Hematopoietic multipotent progenitor cell treated with erythropoietin and hydrocortisone succinate and interleukin-3 and kit ligand, for 4 days (in vitro differentiated cells): ENCODE data around the gene HDDC3.

Experiments used
- DNase-seq: peaks from one replicate; pipeline ENCODE4 v3.0.0-alpha.2; 2015

Gene HDDC3

DNA sequence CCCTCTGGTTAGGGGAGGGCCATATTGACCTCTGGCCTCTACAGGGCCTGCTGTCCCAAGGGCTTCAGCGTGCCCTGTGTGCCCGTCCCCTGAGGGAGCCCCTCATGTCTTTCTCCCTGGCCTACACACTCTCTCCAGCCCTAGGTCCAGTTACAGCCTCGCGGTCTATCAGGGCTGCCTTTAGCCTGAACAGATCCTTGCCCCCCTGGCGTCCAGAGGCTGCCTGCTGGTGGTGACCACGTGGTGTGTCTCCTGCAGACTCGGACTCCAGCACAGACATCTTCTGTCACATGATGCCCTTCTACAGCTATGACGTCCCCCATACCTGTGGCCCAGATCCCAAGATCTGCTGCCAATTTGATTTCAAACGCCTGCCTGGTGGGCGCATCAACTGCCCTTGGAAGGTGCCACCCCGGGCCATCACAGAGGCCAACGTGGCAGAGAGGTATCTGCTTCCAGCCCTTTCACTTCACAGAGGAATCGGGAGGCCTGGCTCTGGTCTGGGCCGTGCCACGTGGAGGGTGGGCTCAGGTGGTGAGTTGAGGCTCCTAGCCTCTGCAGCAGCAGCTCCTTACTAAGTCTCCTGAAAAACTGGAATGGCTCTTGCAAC is 25.2 kb downstream of the HDDC3 start:
- no peak for DNase-seq

DNA sequence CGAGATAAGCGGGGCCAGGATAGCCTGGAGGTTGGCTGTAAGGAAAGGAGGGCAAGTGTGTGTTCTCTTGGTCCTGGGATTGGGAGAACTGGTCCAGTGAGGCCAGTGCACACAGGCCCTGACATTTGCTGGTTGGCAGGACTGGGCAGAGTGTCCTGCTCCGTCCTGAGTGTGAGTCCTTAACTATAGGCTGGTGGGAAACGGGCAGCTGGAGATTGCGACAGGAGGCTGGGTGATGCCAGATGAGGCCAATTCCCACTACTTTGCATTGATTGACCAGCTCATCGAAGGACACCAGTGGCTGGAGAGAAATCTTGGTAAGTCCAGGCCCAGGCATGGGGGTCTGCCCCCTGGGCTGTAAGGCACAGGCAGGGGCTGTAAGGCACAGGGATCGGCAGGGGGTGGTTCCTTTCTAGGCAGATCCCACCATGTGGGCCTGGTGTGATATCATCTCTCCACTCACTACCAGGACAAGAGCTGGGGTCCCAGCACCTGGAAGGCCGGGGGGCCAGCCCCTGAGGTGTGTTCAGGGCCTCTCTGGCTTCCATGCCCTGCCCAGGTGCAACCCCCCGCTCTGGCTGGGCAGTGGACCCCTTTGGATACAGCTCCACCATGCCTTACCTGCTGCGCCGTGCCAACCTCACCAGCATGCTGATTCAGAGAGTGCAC is 26.0 kb downstream of the HDDC3 start:
- no peak for DNase-seq

DNA sequence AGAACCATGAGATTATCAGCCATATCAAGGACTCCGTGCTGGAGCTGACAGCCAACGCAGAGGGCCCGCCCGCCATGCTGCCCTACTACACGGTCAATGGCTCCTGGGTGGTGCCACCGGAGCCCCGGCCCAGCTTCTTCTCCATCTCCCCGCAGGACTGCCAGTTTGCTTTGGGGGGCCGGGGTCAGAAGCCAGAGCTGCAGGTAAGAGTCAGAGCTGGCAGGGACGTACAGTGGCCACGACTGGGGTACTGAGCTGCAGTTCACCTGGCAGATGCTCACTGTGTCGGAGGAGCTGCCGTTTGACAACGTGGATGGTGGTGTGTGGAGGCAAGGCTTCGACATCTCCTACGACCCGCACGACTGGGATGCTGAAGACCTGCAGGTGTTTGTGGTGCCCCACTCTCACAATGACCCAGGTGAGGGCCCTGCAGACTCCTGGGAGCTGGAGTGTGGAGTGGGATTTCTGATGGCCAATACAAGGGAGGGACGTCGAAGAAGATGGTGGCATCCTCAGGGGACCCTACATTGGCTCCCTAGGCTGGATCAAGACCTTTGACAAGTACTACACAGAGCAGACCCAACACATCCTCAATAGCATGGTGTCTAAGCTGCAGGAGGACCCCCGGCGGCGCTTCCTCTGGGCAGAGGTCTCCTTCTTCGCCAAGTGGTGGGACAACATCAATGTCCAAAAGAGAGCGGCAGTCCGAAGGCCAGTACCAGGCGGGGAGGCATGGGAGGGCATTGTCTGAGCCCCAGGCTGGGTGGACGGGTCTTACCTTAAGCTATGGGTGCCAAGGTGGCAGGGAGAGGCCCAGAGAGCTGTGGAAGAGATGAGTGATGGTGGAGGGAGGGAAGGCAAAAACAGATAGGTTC is 26.8 kb downstream of the HDDC3 start:
- no peak for DNase-seq

DNA sequence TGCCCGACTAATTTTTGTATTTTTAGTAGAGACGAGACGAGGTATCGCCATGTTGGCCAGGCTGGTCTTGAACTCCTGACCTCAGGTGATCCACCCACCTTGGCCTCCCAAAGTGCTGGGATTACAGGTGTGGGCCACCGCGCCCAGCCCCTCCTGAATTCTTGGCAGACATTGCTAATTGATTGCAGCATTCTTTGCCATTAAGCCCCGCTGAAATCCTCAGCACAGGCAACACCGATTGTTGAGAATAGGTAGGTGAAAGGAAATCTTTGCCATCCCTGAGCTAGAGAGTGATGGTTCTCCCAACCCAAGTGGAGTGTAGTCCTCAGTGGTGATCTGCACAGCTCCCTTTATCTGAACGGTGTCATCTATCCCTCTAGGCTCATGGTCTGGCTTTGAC is 27.6 kb downstream of the HDDC3 start:
- no peak for DNase-seq

DNA sequence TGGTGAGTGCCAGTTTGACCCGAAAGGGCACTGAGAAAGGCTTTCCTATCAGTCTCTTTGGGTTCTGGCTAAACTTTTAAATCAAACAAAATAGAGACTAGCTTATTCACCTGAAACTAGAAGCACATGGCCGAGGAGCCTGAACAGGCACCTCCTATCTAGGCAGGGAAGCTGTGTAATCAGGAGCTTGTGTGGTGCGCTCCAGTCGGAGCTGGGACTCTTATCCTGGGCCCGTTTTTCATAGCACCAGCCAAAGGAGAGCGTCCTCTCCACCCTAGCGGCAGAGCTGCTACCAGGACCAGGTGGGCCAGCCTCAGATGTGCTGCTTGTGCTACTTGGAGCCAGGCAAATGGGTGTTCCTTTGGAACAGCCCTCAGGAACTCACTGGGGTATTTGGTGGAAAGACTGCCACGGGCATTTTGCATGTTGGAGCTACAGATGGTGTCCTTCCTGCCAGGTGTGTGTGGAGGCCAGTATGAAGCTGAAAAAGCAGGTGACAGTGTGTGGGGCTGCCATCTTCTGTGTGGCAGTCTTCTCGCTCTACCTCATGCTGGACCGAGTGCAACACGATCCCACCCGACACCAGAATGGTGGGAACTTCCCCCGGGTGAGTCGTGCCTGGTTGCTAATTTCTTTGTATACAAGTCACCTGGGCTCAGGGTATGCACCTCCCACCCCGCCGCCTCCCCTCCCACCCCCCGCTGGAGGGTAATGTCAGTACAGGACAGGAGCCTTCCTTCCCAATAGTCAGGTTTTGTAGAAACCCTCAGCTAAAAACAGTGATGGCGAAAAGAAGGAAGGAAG is 28.4 kb downstream of the HDDC3 start:
- peak; percentile 72 for DNase-seq

DNA sequence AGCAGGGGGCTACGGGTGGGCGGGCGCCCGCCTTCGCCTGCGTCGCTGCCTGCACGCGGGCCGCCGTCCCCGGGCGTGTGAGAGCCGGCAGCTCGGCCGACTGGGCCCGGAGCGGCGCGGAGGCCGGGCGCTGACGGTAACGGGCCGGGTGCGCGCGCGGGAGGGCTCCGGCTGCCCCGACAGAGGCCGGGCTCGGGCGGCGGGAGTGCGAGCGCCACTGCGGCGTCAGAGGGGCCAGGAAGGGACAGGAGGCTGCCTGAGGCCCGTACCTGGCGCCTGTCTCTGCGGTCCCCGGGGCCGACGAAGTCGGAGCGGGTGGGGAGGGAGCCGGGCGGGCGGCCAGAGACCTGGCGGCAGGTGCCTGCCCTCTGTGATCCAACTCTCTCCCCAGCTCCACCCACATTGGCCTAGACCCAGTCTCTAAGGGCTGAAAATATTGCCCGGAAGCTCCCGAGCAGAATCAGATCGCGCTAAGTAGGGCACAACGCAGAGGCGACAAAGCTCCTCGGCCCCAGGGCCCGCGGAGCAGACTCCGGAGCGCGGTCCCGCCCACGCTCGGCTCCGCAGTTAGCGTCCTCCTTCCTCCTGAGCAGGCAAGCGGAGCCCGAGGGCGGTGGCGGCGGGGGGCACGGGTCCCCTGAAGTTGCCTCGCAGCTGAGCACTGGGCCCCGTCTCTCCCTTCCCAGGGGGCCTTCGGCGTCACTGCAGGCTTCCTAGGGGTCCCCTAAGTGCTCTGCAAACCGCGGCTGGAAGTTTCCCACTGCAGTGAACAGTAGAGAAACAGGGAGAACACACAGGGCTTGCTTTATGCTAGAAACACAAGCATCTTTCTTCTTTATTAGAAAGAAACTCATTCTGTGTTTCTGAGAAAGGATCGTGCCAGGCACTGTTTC is 29.3 kb downstream of the HDDC3 start, which contains the start of gene MAN2A2:
TSS of gene MAN2A2 (plus strand) at position 463 of the 893 bp plus-strand sequence. CDS start 906 bp downstream, outside the sequence.
- DNase-seq = peak; percentile 96

DNA sequence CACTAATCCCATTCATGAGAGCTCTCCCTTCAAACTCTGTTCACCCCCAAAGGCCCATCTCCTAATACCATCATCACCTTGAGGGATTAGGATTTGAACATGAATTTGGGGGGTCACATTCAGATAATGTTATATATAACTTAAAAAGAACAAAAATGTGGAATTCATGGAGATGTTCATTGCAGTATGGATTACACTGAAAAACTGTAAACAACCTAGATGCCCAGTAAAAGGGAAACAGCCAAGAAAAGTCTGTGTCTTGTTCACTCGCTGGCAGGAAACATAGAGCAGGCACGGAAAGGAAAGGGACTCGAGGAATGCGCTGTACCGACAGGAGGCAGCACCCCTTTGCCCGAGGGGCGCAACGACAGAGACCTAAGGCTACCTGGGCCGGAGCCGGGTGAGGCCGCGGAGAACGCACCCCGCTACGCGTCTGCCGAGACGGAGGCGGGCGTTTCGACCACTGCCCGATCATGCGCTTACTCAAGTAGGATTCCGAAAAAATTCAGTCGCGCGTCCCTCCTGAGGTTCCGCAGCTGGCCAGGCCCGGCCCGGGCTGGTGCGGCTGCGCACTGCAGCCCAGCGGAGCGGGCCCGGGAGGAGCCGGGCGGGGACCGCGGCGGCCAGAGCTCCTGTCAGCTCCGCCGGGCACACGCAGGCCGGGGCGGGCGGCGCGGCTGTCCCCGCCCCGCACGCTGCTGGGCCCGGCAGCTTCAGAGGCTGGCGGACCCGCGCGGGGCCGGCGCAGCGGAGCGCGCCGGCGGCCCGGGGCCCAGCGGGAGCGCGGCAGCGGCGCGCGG is 30.1 kb downstream of the HDDC3 start:
- DNase-seq = peak; percentile 86

DNA sequence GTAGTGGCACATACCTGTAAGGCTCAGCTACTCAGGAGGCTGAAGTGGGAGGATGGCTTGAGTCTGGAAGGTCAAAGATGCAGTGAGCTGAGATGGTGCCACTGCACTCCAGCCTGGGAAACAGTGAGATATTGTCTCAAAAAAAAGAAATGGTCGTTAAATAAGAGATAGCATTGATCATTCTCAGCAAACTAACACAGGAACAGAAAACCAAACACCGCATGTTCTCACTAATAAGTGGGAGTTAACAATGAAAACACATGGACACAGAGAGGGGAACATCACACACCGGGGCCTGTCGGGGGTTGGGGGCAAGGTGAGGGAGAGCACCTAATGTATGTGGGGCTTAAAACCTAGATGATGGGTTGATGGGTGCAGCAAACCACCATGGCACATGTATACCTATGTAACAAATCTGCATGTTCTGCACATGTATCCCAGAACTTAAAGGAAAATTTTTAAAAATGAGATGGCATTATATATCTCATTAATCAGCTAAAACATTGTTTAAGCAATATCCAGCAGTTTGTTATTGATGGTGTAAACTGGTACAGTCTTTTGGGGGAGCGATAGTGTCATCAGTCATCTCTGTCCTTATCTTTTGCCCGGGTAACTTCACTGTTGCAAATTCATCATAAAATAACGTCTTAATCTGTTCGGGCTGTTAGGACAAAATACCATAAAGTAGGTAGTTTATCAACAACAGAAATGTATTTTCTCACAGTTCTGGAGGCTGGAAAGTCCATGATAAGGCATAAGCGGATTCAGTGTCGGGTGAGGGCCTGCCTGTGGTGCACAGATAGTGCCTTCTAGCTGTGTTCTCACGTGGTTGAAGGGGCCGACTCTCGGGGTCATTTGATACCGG is 30.9 kb downstream of the HDDC3 start:
- DNase-seq = peak; percentile 99

DNA sequence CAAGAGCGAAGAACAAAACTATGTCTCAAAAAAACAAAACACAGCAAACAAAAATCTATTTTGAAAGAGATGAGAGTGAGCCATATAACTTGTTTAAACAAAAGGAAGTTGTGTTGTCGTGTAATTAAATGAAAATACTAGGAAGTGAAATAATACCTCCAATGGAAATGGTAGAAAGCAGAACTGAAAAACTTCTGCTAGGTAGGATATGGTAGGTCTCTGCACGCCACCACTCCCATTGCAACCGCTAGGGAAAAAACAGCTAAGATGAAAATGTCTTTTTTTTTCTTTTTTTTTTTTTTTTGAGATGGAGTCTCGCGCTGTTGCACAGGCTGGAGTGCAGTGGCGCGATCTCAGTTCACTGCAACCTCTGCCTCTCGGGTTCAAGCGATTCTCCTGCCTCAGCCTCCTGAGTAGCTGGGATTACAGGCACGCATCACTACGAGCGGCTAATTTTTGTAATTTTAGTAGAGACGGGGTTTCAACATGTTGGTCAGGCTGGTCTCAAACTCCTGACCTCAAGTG is 35.2 kb downstream of the HDDC3 start:
- DNase-seq = peak; percentile 38

DNA sequence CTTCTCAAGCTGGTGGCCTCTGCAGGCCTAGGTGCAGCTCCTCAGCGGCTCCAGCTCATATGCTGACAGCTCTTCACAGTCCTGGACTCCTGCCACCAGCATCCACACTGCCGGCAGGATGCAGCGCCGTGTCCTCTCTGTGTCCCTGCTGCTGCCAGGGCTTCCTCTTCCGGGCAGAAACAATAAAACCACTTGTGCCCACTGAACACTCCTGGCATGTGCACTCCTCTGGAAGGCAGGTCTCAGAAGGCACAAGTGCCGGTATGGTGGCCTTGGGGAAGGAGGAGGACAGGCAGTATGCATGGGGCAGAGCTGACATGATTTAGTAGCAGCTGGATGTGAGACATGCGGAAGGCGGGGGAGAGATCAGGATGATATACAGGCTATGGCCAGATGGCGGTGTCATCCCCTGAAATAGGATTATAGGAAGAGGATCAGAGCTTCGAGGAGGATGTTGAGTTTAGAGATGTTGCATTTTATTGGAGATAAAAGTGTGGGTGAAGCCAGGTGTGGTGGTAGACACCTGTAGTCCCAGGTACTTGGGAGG is 36.7 kb downstream of the HDDC3 start:
- peak; percentile 76 for DNase-seq

DNA sequence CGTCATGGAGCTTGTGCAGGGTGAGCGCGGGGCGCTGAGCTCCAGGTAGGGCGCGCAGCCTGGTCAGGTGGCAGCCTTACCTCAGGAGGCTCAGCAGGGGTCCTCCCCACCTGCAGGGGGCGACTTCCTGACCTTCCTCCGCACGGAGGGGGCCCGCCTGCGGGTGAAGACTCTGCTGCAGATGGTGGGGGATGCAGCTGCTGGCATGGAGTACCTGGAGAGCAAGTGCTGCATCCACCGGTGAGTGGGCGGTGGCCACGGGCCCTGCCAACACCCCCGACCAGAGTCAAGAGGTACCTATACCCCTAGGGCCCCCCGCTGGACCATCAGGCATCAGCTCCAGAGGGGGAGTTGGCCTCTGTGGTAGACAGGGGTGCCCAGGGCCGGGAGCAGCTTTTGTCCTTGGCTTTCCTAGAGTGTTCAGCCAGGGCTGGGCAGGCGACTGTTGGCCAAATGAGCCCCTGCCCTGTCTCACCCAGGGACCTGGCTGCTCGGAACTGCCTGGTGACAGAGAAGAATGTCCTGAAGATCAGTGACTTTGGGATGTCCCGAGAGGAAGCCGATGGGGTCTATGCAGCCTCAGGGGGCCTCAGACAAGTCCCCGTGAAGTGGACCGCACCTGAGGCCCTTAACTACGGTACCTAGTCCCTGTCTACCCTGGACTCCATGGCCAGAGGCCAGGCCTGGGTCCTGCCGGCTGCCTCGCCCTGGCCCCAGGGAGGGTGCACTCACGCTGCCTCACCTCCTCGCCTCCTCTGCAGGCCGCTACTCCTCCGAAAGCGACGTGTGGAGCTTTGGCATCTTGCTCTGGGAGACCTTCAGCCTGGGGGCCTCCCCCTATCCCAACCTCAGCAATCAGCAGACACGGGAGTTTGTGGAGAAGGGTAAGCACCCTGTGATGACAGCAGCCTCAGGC is 38.9 kb downstream of the HDDC3 start:
- peak; percentile 27 for DNase-seq

DNA sequence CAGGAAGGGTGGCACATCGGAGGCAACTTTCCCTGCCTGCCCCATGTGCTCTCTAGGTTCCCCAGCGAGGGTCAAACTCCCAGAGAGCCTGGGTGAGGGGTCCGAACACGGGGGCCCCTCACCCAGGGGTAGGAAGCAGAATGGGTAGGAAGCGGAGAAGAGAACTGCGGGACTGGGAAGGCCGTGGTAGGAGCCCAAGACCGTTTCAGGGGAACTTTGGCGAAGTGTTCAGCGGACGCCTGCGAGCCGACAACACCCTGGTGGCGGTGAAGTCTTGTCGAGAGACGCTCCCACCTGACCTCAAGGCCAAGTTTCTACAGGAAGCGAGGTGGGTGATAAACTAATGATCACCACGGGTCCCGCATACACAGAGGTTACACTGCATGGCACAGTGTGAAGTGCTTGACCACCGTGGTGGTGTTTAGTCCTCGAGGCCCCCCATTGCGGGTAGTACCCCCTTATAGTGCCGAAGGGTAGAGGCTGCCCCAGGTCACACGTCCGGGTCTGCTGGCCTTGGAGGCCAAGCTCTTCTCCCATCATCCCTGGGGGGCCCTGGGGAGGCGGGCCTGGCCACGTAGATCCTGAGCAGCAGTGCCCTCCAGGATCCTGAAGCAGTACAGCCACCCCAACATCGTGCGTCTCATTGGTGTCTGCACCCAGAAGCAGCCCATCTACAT is 39.7 kb downstream of the HDDC3 start:
- no peak for DNase-seq

DNA sequence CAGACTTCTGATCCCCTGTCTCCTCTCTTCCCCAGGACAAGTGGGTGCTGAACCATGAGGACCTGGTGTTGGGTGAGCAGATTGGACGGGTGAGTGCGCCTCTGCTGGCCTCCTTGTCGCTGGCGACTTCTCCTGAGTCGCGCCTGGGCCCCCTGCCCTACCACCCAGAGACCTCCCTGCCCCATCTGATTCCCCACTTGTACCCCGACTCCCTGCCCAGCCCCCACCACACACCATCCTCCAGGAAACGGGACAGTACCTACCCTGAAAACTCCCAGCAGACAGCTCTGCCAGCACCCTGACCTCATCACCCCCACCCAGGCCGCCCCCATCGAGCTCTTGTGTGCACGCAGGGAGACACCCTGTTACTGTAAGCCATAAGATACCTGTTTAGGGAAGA is 40.3 kb downstream of the HDDC3 start:
- DNase-seq = no peak

DNA sequence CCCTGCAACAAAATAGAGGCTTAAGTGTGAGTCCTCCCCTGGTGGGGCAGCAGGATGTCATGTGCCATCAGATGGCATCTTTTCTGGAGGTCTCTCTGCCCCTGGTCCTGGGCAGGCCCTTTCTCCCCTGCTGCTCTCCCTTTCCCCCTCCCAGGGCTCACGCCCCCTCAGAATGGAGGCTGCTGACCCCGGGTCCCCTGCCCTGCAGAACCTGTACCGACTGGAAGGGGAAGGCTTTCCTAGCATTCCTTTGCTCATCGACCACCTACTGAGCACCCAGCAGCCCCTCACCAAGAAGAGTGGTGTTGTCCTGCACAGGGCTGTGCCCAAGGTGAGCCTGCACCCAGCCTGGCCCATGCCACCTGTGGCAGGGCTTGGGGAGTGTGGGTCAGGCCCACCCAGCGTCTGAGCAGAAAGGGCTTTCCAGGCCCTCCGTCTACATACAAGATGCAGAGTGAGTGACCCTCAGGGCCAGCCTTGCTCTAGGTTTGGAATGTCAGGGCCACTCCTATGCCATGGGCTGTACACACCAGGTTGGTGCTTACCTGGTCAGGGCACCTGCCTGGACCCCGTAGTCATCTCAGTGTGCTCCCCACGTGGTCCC is 40.9 kb downstream of the HDDC3 start:
- no peak for DNase-seq

DNA sequence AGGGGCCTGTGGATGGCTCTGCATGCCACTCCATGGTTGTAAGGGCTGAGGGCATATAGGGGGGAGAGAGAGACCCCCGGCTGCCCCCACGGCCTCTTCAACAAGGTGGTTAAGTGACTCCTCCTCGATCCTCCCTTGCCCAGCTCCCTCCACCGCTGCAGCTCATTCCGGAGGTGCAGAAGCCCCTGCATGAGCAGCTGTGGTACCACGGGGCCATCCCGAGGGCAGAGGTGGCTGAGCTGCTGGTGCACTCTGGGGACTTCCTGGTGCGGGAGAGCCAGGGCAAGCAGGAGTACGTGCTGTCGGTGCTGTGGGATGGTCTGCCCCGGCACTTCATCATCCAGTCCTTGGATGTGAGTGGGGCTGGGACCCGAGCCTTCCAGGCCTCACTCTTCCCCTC is 41.5 kb downstream of the HDDC3 start:
- DNase-seq = no peak

DNA sequence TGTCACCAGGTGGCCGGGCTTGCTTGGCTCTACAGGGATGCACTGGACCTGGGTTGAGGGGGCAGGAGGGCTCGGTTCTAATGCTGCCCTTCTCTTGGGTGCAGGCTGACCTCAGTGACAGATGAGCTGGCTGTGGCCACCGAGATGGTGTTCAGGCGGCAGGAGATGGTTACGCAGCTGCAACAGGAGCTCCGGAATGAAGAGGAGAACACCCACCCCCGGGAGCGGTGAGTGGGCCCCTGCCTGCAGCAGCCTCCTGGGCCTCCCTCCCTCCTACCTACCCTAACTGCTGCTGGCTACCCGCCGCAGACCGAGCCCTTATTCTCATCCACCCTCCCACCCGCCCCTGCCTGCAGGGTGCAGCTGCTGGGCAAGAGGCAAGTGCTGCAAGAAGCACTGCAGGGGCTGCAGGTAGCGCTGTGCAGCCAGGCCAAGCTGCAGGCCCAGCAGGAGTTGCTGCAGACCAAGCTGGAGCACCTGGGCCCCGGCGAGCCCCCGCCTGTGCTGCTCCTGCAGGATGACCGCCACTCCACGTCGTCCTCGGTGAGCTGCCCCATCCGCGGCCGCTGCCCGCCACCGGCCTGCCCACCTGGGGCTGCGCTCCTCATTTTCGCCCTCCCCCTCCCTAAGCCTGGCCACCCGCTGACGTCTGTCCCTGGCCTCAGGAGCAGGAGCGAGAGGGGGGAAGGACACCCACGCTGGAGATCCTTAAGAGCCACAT is 42.5 kb downstream of the HDDC3 start:
- DNase-seq = no peak
